Measurements from ENCODE around the gene ENPP3. TPM values are rescaled to one million over a fixed set of nuclear protein-coding genes. Genes with fewer than 3 reads are reported as not detected.
A peak's percentile ranks its signal among the peaks of the same experiment; 100 is the strongest.
"Not testable (repeated sequence)": the region's sequence is repeated elsewhere in the genome, so short reads cannot be mapped to it uniquely, and the experiment has no call there.

Gene ENPP3
- total and polyA plus RNA-seq, 7 experiments from 2014 or later = 0.15 to 7.1 (median 0.39) TPM

- H3K27ac ChIP-seq (ENCODE audit: low read depth, low read length); ATAC-seq; H3K9me3 Mint-ChIP-seq; CTCF ChIA-PET; H3K36me3 ChIP-seq (ENCODE audit: control insufficient read depth in 2 of 3, insufficient read depth in 3 of 3, low read length in 3 of 3); H3K27me3 Mint-ChIP-seq; H3K4me3 Mint-ChIP-seq; H3K36me3 Mint-ChIP-seq; H3K4me3 ChIP-seq (ENCODE audit: low read length); intact Hi-C loops (cut with micrococcal nuclease); DNase-seq; H3K27me3 ChIP-seq (ENCODE audit: control insufficient read depth in 2 of 2, insufficient read depth in 2 of 2, low read length in 2 of 2); H3K27ac Mint-ChIP-seq; H3K4me1 ChIP-seq (ENCODE audit: control insufficient read depth in 2 of 2, insufficient read depth in 2 of 2, low read length in 2 of 2); H3K9me3 ChIP-seq (ENCODE audit: control insufficient read depth in 2 of 3, low read length in 3 of 3); H3K4me1 Mint-ChIP-seq; POLR2A ChIA-PET: not testable (repeated sequence)
These were observed 66.8 kb downstream of the ENPP3 start for GRCh38 chr6:131703905-131704304.

GRCh38 chr6:131710917-131711316, 73.8 kb downstream of the ENPP3 start, which contains the start of gene CTAGE9:
TSS of gene CTAGE9 (minus strand) at chr6:131711017. CDS start at chr6:131711017, 0 bp downstream.
- intact Hi-C loops (cut with micrococcal nuclease); H3K27ac Mint-ChIP-seq; DNase-seq; H3K9me3 Mint-ChIP-seq; H3K4me3 Mint-ChIP-seq; H3K9me3 ChIP-seq (ENCODE audit: control insufficient read depth in 2 of 3, low read length in 3 of 3); H3K27me3 ChIP-seq (ENCODE audit: control insufficient read depth in 2 of 2, insufficient read depth in 2 of 2, low read length in 2 of 2); H3K4me1 Mint-ChIP-seq; CTCF ChIA-PET; H3K36me3 ChIP-seq (ENCODE audit: control insufficient read depth in 2 of 3, insufficient read depth in 3 of 3, low read length in 3 of 3); H3K36me3 Mint-ChIP-seq; POLR2A ChIA-PET; H3K27ac ChIP-seq (ENCODE audit: low read depth, low read length); H3K27me3 Mint-ChIP-seq; ATAC-seq; H3K4me3 ChIP-seq (ENCODE audit: low read length); H3K4me1 ChIP-seq (ENCODE audit: control insufficient read depth in 2 of 2, insufficient read depth in 2 of 2, low read length in 2 of 2): not testable (repeated sequence)

- H3K27me3 Mint-ChIP-seq; H3K4me1 Mint-ChIP-seq; H3K27ac ChIP-seq (ENCODE audit: low read depth, low read length); H3K27ac Mint-ChIP-seq; H3K27me3 ChIP-seq (ENCODE audit: control insufficient read depth in 2 of 2, insufficient read depth in 2 of 2, low read length in 2 of 2); H3K9me3 Mint-ChIP-seq; H3K4me3 Mint-ChIP-seq; intact Hi-C loops (cut with micrococcal nuclease); H3K4me1 ChIP-seq (ENCODE audit: control insufficient read depth in 2 of 2, insufficient read depth in 2 of 2, low read length in 2 of 2); POLR2A ChIA-PET; H3K36me3 Mint-ChIP-seq; H3K4me3 ChIP-seq (ENCODE audit: low read length); H3K9me3 ChIP-seq (ENCODE audit: control insufficient read depth in 2 of 3, low read length in 3 of 3); H3K36me3 ChIP-seq (ENCODE audit: control insufficient read depth in 2 of 3, insufficient read depth in 3 of 3, low read length in 3 of 3); CTCF ChIA-PET: not testable (repeated sequence)
- peak in 3 of 9 donors; percentile 4 to 16 (median 14) for DNase-seq
- peak; percentile 38 for ATAC-seq
These were observed 78.5 kb downstream of the ENPP3 start for GRCh38 chr6:131715567-131715966.

GRCh38 chr6:131717836-131718542, 80.9 kb downstream of the ENPP3 start:
- no peaks in the 10 kb centered on the region for H3K9me3 Mint-ChIP-seq
- ChIA-PET CTCF (no interaction called here), POLR2A (no interaction called here)
- Histone ChIP-seq H3K4me3 (ENCODE audit: low read length) (no peak overlapping the region), H3K4me1 (ENCODE audit: control insufficient read depth in 2 of 2, insufficient read depth in 2 of 2, low read length in 2 of 2) (no peaks in the 10 kb centered on the region), H3K36me3 (ENCODE audit: control insufficient read depth in 2 of 3, insufficient read depth in 3 of 3, low read length in 3 of 3) (no peaks in the 10 kb centered on the region), H3K9me3 (ENCODE audit: control insufficient read depth in 2 of 3, low read length in 3 of 3) (no peaks in the 10 kb centered on the region), H3K27ac (ENCODE audit: low read depth, low read length) (no peak overlapping the region), H3K27me3 (ENCODE audit: control insufficient read depth in 2 of 2, insufficient read depth in 2 of 2, low read length in 2 of 2) (no peaks in the 10 kb centered on the region)
- no peak for DNase-seq
- H3K4me3 Mint-ChIP-seq = no peak overlapping the region
- no peak overlapping the region for H3K27ac Mint-ChIP-seq
- H3K27me3 Mint-ChIP-seq = peaks cover 0 to 4% (median 0%) of the 10 kb centered on the region in 5 donors
- ATAC-seq = no peak
- H3K36me3 Mint-ChIP-seq = peaks cover 0 to 4% (median 0%) of the 10 kb centered on the region in 5 donors
- intact Hi-C loops (cut with micrococcal nuclease) = no loop called here
- H3K4me1 Mint-ChIP-seq = no peaks in the 10 kb centered on the region

- Mint-ChIP-seq H3K9me3 (peaks cover 0 to 2% (median 0%) of the 10 kb centered on the region in 11 donors), H3K27me3 (peaks cover 0 to under 1% (median 0%) of the 10 kb centered on the region in 5 donors), H3K4me1 (peaks cover 0 to 7% (median 0%) of the 10 kb centered on the region in 7 donors), H3K27ac (no peak overlapping the region), H3K36me3 (peaks cover 0 to 4% (median 2%) of the 10 kb centered on the region in 5 donors), H3K4me3 (no peak overlapping the region)
- Histone ChIP-seq H3K4me3 (ENCODE audit: low read length) (no peak overlapping the region), H3K9me3 (ENCODE audit: control insufficient read depth in 2 of 3, low read length in 3 of 3) (no peaks in the 10 kb centered on the region), H3K27ac (ENCODE audit: low read depth, low read length) (no peak overlapping the region), H3K36me3 (ENCODE audit: control insufficient read depth in 2 of 3, insufficient read depth in 3 of 3, low read length in 3 of 3) (no peaks in the 10 kb centered on the region), H3K27me3 (ENCODE audit: control insufficient read depth in 2 of 2, insufficient read depth in 2 of 2, low read length in 2 of 2) (no peaks in the 10 kb centered on the region), H3K4me1 (ENCODE audit: control insufficient read depth in 2 of 2, insufficient read depth in 2 of 2, low read length in 2 of 2) (no peaks in the 10 kb centered on the region)
- ChIA-PET CTCF (no interaction called here), POLR2A (no interaction called here)
- no peak for DNase-seq
- no peak for ATAC-seq
- intact Hi-C loops (cut with micrococcal nuclease) = no loop called here
These were observed 84.1 kb downstream of the ENPP3 start for GRCh38 chr6:131721161-131721560.

- DNase-seq (no peak), ATAC-seq (no peak)
- H3K4me3 ChIP-seq (ENCODE audit: low read length) = no peak overlapping the region
- H3K4me1 Mint-ChIP-seq = peaks cover 0 to 7% (median 0%) of the 10 kb centered on the region in 7 donors
- no peaks in the 10 kb centered on the region for H3K27me3 Mint-ChIP-seq
- H3K36me3 Mint-ChIP-seq = peaks cover 0 to 10% (median 4%) of the 10 kb centered on the region in 5 donors
- intact Hi-C loops (cut with micrococcal nuclease) = no loop called here
- H3K4me1 ChIP-seq (ENCODE audit: control insufficient read depth in 2 of 2, insufficient read depth in 2 of 2, low read length in 2 of 2) = no peaks in the 10 kb centered on the region
- H3K27ac Mint-ChIP-seq = no peak overlapping the region
- no peak overlapping the region for H3K4me3 Mint-ChIP-seq
- peaks cover 0 to 5% (median 4%) of the 10 kb centered on the region in 11 donors for H3K9me3 Mint-ChIP-seq
- H3K36me3 ChIP-seq (ENCODE audit: control insufficient read depth in 2 of 3, insufficient read depth in 3 of 3, low read length in 3 of 3) = no peaks in the 10 kb centered on the region
- H3K27ac ChIP-seq (ENCODE audit: low read depth, low read length) = no peak overlapping the region
- H3K9me3 ChIP-seq (ENCODE audit: control insufficient read depth in 2 of 3, low read length in 3 of 3) = no peaks in the 10 kb centered on the region
- ChIA-PET POLR2A (no interaction called here), CTCF (no interaction called here)
- no peaks in the 10 kb centered on the region for H3K27me3 ChIP-seq (ENCODE audit: control insufficient read depth in 2 of 2, insufficient read depth in 2 of 2, low read length in 2 of 2)
These were observed 87.0 kb downstream of the ENPP3 start for GRCh38 chr6:131724114-131724513.

- Histone ChIP-seq H3K27me3 (ENCODE audit: control insufficient read depth in 2 of 2, insufficient read depth in 2 of 2, low read length in 2 of 2) (no peaks in the 10 kb centered on the region), H3K4me3 (ENCODE audit: low read length) (no peak overlapping the region), H3K9me3 (ENCODE audit: control insufficient read depth in 2 of 3, low read length in 3 of 3) (no peaks in the 10 kb centered on the region), H3K36me3 (ENCODE audit: control insufficient read depth in 2 of 3, insufficient read depth in 3 of 3, low read length in 3 of 3) (no peaks in the 10 kb centered on the region), H3K27ac (ENCODE audit: low read depth, low read length) (no peak overlapping the region), H3K4me1 (ENCODE audit: control insufficient read depth in 2 of 2, insufficient read depth in 2 of 2, low read length in 2 of 2) (no peaks in the 10 kb centered on the region)
- H3K4me3 Mint-ChIP-seq = no peak overlapping the region
- H3K9me3 Mint-ChIP-seq = peaks cover 0 to 5% (median 4%) of the 10 kb centered on the region in 11 donors
- H3K36me3 Mint-ChIP-seq = peaks cover 0 to 14% (median 4%) of the 10 kb centered on the region in 5 donors
- peaks cover 0 to 6% (median 0%) of the 10 kb centered on the region in 5 donors for H3K27me3 Mint-ChIP-seq
- H3K27ac Mint-ChIP-seq = no peak overlapping the region
- ATAC-seq (no peak), DNase-seq (no peak)
- intact Hi-C loops (cut with micrococcal nuclease) = no loop called here
- ChIA-PET POLR2A (no interaction called here), CTCF (no interaction called here)
- H3K4me1 Mint-ChIP-seq = peaks cover 0 to 7% (median 0%) of the 10 kb centered on the region in 7 donors
These were observed 90.4 kb downstream of the ENPP3 start for GRCh38 chr6:131727467-131727866.
